Parathyroid adenoma (tissue), 2 donors: ENCODE measurements around the gene IDUA.

ENCODE experiments used
- H2AFZ ChIP-seq: fragments of 300-600 bp; sonication (generic); one replicate; pipeline ENCODE4 v1.7.0; 2017; ENCODE audit warnings: antibody characterized with exemption, mild to moderate bottlenecking
- H3K27ac ChIP-seq: fragments of 300-600 bp; sonication (generic); one replicate; pipeline ENCODE4 v1.7.0; 2017
- H3K27me3 ChIP-seq: fragments of 300-600 bp; sonication (generic); one replicate; pipeline ENCODE4 v1.7.0; 2017; ENCODE audit warnings: low read length; ENCODE audit not compliant: control insufficient read depth, insufficient read depth
- H3K36me3 ChIP-seq: fragments of 300-600 bp; sonication (generic); one replicate; pipeline ENCODE4 v1.7.0; 2017; ENCODE audit warnings: low read length; ENCODE audit not compliant: control insufficient read depth, insufficient read depth
- H3K4me1 ChIP-seq: fragments of 300-600 bp; sonication (generic); one replicate; pipeline ENCODE4 v1.7.0; 2017; ENCODE audit warnings: control low read depth
- H3K4me2 ChIP-seq: fragments of 300-600 bp; sonication (generic); one replicate; pipeline ENCODE4 v1.7.0; 2017; ENCODE audit warnings: low read length
- H3K4me3 ChIP-seq: fragments of 300-600 bp; sonication (generic); one replicate; pipeline ENCODE4 v1.7.0; 2017; ENCODE audit warnings: low read depth, low read length
- H3K79me2 ChIP-seq: fragments of 300-600 bp; sonication (generic); one replicate; pipeline ENCODE4 v1.7.0; 2017; ENCODE audit warnings: control low read depth
- H3K9ac ChIP-seq: fragments of 300-600 bp; sonication (generic); one replicate; pipeline ENCODE4 v1.7.0; 2017; ENCODE audit warnings: mild to moderate bottlenecking
- H3K9me3 ChIP-seq: fragments of 300-600 bp; sonication (generic); one replicate; pipeline ENCODE4 v1.7.0; 2017; ENCODE audit warnings: low read length; ENCODE audit not compliant: control insufficient read depth
- CTCF ChIP-seq: fragments of 300-600 bp; sonication (generic); IDR thresholded peaks from one replicate; pipeline ENCODE4 v1.7.0; 2017; ENCODE audit warnings: antibody characterized with exemption, mild to moderate bottlenecking
- donor health status: primary hyperparathyroidism.

The IDUA gene

GRCh38 chr4:964346-965025, 22.4 kb upstream of the IDUA start:
- Histone ChIP-seq H3K4me1 (no peaks in the 10 kb centered on the region), H3K36me3 (no peaks in the 10 kb centered on the region), H3K27ac (no peak overlapping the region), H3K4me3 (no peak overlapping the region), H3K4me2 (no peak overlapping the region), H3K9ac (no peak overlapping the region), H3K9me3 (no peaks in the 10 kb centered on the region), H2AFZ (no peak overlapping the region), H3K79me2 (no peaks in the 10 kb centered on the region), H3K27me3 (no peaks in the 10 kb centered on the region)
- TF ChIP-seq CTCF: no peak

- Histone ChIP-seq H2AFZ (no peak overlapping the region), H3K4me1 (no peaks in the 10 kb centered on the region), H3K4me3 (no peak overlapping the region), H3K27ac (no peak overlapping the region), H3K9ac (no peak overlapping the region), H3K4me2 (no peak overlapping the region), H3K27me3 (no peaks in the 10 kb centered on the region), H3K9me3 (no peaks in the 10 kb centered on the region), H3K36me3 (no peaks in the 10 kb centered on the region), H3K79me2 (no peaks in the 10 kb centered on the region)
- TF ChIP-seq CTCF: no peak
Observed at GRCh38 chr4:965048-965765, 21.6 kb upstream of the IDUA start.

GRCh38 chr4:965766-966134, 21.1 kb upstream of the IDUA start:
- no peak overlapping the region for H2AFZ ChIP-seq
- no peak overlapping the region for H3K4me2 ChIP-seq
- TF ChIP-seq CTCF: no peak
- no peak overlapping the region for H3K4me3 ChIP-seq
- no peaks in the 10 kb centered on the region for H3K4me1 ChIP-seq
- no peaks in the 10 kb centered on the region for H3K9me3 ChIP-seq
- H3K9ac ChIP-seq: no peak overlapping the region
- no peak overlapping the region for H3K27ac ChIP-seq
- H3K79me2 ChIP-seq: no peaks in the 10 kb centered on the region
- no peaks in the 10 kb centered on the region for H3K27me3 ChIP-seq
- H3K36me3 ChIP-seq: no peaks in the 10 kb centered on the region

- Histone ChIP-seq H3K9me3 (no peaks in the 10 kb centered on the region), H3K27me3 (no peaks in the 10 kb centered on the region), H3K79me2 (no peaks in the 10 kb centered on the region), H3K9ac (no peak overlapping the region), H3K4me1 (no peaks in the 10 kb centered on the region), H3K36me3 (no peaks in the 10 kb centered on the region), H2AFZ (no peak overlapping the region), H3K27ac (no peak overlapping the region), H3K4me2 (no peak overlapping the region), H3K4me3 (no peak overlapping the region)
- TF ChIP-seq CTCF: no peak
Observed at GRCh38 chr4:966266-967112, 20.4 kb upstream of the IDUA start.
